ENCODE measurements around the gene KRTAP5-7. TPM values are rescaled to one million over a fixed set of nuclear protein-coding genes. Genes with fewer than 3 reads are reported as not detected.
"Not testable (repeated sequence)": the region's sequence is repeated elsewhere in the genome, so short reads cannot be mapped to it uniquely, and the experiment has no call there.

KRTAP5-7 gene
- not detected in 2 replicates for total RNA-seq
- polyA plus RNA-seq, result 0.12 TPM in 1 of 2 replicates, not detected in the other

GRCh38 chr11:71526796-71527575 lies at the start of gene KRTAP5-7:
TSS of gene KRTAP5-7 (plus strand) at chr11:71527267. CDS start at chr11:71527301, 34 bp downstream.
- not testable (repeated sequence) for H3K4me1 ChIP-seq (ENCODE audit: low read depth); H3K27ac ChIP-seq; H3K27me3 ChIP-seq; H3K9me3 ChIP-seq (ENCODE audit: low read depth); H3K4me3 ChIP-seq; DNase-seq (ENCODE audit: low read depth in 1 of 2, low spot score in 1 of 2); H3K36me3 ChIP-seq

- no peaks in the 10 kb centered on the region for H3K27me3 ChIP-seq
- no peak overlapping the region for H3K4me3 ChIP-seq
- H3K9me3 ChIP-seq (ENCODE audit: low read depth), result no peaks in the 10 kb centered on the region
- no peaks in the 10 kb centered on the region for H3K4me1 ChIP-seq (ENCODE audit: low read depth)
- no peak for DNase-seq (ENCODE audit: low read depth in 1 of 2, low spot score in 1 of 2)
- H3K27ac ChIP-seq, result no peak overlapping the region
- TF ChIP-seq CTCF (IDR thresholded peaks at IDR 0.05; ENCODE audit: low read depth, low read length), result no peak
- H3K36me3 ChIP-seq, result peaks cover 2% of the 10 kb centered on the region
These were observed 49.2 kb upstream of the KRTAP5-7 start for GRCh38 chr11:71477641-71478527.

GRCh38 chr11:71478528-71478840 lies 48.6 kb upstream of the KRTAP5-7 start:
- Histone ChIP-seq H3K4me3 (no peak overlapping the region), H3K4me1 (ENCODE audit: low read depth) (no peaks in the 10 kb centered on the region), H3K27me3 (no peaks in the 10 kb centered on the region), H3K9me3 (ENCODE audit: low read depth) (no peaks in the 10 kb centered on the region), H3K27ac (no peak overlapping the region), H3K36me3 (peaks cover 8% of the 10 kb centered on the region)
- DNase-seq (ENCODE audit: low read depth in 1 of 2, low spot score in 1 of 2), result no peak
- no peak for TF ChIP-seq CTCF (IDR thresholded peaks at IDR 0.05; ENCODE audit: low read depth, low read length)

- H3K27me3 ChIP-seq, result no peaks in the 10 kb centered on the region
- no peak overlapping the region for H3K27ac ChIP-seq
- H3K4me3 ChIP-seq, result no peak overlapping the region
- peaks cover 12% of the 10 kb centered on the region for H3K36me3 ChIP-seq
- no peak for DNase-seq (ENCODE audit: low read depth in 1 of 2, low spot score in 1 of 2)
- TF ChIP-seq CTCF (IDR thresholded peaks at IDR 0.05; ENCODE audit: low read depth, low read length), result no peak
- no peaks in the 10 kb centered on the region for H3K9me3 ChIP-seq (ENCODE audit: low read depth)
- H3K4me1 ChIP-seq (ENCODE audit: low read depth), result no peaks in the 10 kb centered on the region
These were observed 45.7 kb upstream of the KRTAP5-7 start for GRCh38 chr11:71481101-71481960.

GRCh38 chr11:71482216-71482615 lies 44.9 kb upstream of the KRTAP5-7 start:
- H3K27me3 ChIP-seq, result no peaks in the 10 kb centered on the region
- no peak overlapping the region for H3K4me3 ChIP-seq
- DNase-seq (ENCODE audit: low read depth in 1 of 2, low spot score in 1 of 2), result no peak
- TF ChIP-seq CTCF (IDR thresholded peaks at IDR 0.05; ENCODE audit: low read depth, low read length), result no peak
- H3K27ac ChIP-seq, result no peak overlapping the region
- no peaks in the 10 kb centered on the region for H3K4me1 ChIP-seq (ENCODE audit: low read depth)
- H3K36me3 ChIP-seq, result peaks cover 12% of the 10 kb centered on the region
- H3K9me3 ChIP-seq (ENCODE audit: low read depth), result no peaks in the 10 kb centered on the region

Data from cardiac muscle cell (in vitro differentiated cells and primary cell).